Measurements from ENCODE around the gene ETV5.

Gene ETV5

GRCh38 chr3:186059192-186059591 lies 49.7 kb downstream of the ETV5 start:
- TF ChIP-seq CTCF (IDR thresholded peaks at IDR 0.05) (no peak), ZFX (IDR thresholded peaks at IDR 0.05; ENCODE audit: borderline replicate concordance) (no peak)
- no peak overlapping the region for H3K27ac ChIP-seq

GRCh38 chr3:186058225-186058624 lies 50.7 kb downstream of the ETV5 start:
- no peak overlapping the region for H3K27ac ChIP-seq
- TF ChIP-seq CTCF (IDR thresholded peaks at IDR 0.05) (no peak), ZFX (IDR thresholded peaks at IDR 0.05; ENCODE audit: borderline replicate concordance) (no peak)

- no peak for TF ChIP-seq ZFX (IDR thresholded peaks at IDR 0.05; ENCODE audit: borderline replicate concordance)
- no peak overlapping the region for H3K27ac ChIP-seq
Observed at GRCh38 chr3:186057594-186057993, 51.3 kb downstream of the ETV5 start.

GRCh38 chr3:186054792-186055352 lies 54.0 kb downstream of the ETV5 start:
- H3K27ac ChIP-seq, result no peak overlapping the region
- TF ChIP-seq CTCF (IDR thresholded peaks at IDR 0.05) (no peak), ZFX (IDR thresholded peaks at IDR 0.05; ENCODE audit: borderline replicate concordance) (no peak)

DNA sequence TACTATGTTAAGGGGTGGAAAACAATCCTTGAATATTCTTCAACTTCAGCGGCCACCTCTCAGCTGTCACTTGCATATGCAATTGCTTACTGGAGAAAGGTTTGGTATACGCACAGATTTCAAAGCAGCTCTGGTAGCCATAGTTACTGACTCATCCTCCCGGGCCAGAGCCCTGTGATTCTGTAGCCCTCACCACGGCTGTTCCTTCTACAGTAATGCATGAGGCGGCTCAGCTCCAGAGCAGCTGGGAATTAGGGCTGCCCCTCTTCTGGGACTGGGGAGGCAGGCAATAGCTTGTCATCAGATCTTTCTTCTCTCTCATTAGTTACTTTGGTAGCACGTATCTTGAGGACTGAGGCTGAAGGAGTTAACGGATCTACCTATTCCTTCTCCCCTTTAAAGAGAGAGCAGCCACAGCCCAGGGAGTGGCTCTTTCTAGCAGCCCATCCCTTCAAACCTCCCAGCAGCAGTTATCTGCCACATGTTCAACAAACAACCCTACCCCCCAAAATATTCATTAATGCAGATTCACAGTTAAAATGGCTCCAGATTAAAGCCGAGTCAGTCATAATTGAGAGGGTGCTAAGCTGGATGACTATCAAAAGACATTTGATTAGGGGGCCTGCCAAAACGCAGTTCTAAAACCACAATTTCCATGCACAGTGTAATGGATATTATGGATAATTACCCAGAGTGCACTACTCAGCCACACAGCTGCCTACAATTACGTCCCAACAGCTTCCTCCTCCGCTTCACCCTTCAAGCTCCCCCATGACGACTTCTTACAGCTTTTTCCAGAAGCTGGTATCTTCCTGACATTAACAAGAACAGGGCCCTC lies 54.7 kb downstream of the ETV5 start:
- no peak overlapping the region for H3K27ac ChIP-seq
- no peak for TF ChIP-seq CTCF (IDR thresholded peaks at IDR 0.05)
- no peak for TF ChIP-seq ZFX (IDR thresholded peaks at IDR 0.05; ENCODE audit: borderline replicate concordance)

GRCh38 chr3:186052096-186052840 lies 56.6 kb downstream of the ETV5 start:
- H3K27ac ChIP-seq, result no peak overlapping the region
- TF ChIP-seq ZFX (IDR thresholded peaks at IDR 0.05; ENCODE audit: borderline replicate concordance), result no peak
- no peak for TF ChIP-seq CTCF (IDR thresholded peaks at IDR 0.05)

- H3K27ac ChIP-seq, result no peak overlapping the region
- TF ChIP-seq CTCF (IDR thresholded peaks at IDR 0.05), result no peak
- no peak for TF ChIP-seq ZFX (IDR thresholded peaks at IDR 0.05; ENCODE audit: borderline replicate concordance)
Observed at GRCh38 chr3:186049001-186049400, 59.9 kb downstream of the ETV5 start.

Measured in 22Rv1 (cell line).